ENCODE results near the gene ZBTB46. TPM values are rescaled to one million over a fixed set of nuclear protein-coding genes. Genes with fewer than 3 reads are reported as not detected.

The ZBTB46 gene
- total RNA-seq, 1 experiment from 2014 or later = 27.1 TPM

GRCh38 chr20:63783970-63784369 lies 47.1 kb downstream of the ZBTB46 start:
- H3K27me3 Mint-ChIP-seq (ENCODE audit: low read depth) = no peaks in the 10 kb centered on the region; the same call in 1 of the 2 replicates
- H2AFZ ChIP-seq (ENCODE audit: low read length) = no peak overlapping the region
- H3K9ac ChIP-seq (ENCODE audit: extremely low read depth, insufficient read length, low read length) = no peak overlapping the region
- H3K4me3 Mint-ChIP-seq = no peak overlapping the region
- no peaks in the 10 kb centered on the region for H3K23me2 ChIP-seq (ENCODE audit: insufficient read length, low read depth, low read length, poor library complexity, severe bottlenecking)
- H3K36me3 Mint-ChIP-seq (ENCODE audit: insufficient read depth in 1 of 3, low read depth in 3 of 3) = peaks cover 0 to 15% (median 4%) of the 10 kb centered on the region in 3 experiments; a peak in 3 of 7 replicates
- H4K8ac ChIP-seq (replicated peaks; ENCODE audit: insufficient read length, low read depth, low read length) = no peak overlapping the region
- H2BK20ac ChIP-seq (ENCODE audit: low read depth, low read length, poor library complexity, severe bottlenecking) = no peak overlapping the region
- WGBS (ENCODE audit: extremely low coverage, insufficient read length, low lambda C conversion rate) = no CpG with 5 or more reads among the region's 16 CpGs
- no peak overlapping the region for H2BK12ac ChIP-seq (ENCODE audit: insufficient read length, low read depth, low read length)
- no peaks in the 10 kb centered on the region for H3K27me3 ChIP-seq (ENCODE audit: insufficient read depth, low read length)
- H3K56ac ChIP-seq (ENCODE audit: insufficient read length, low read depth, low read length) = no peak overlapping the region
- TF ChIP-seq, protein P1, sequence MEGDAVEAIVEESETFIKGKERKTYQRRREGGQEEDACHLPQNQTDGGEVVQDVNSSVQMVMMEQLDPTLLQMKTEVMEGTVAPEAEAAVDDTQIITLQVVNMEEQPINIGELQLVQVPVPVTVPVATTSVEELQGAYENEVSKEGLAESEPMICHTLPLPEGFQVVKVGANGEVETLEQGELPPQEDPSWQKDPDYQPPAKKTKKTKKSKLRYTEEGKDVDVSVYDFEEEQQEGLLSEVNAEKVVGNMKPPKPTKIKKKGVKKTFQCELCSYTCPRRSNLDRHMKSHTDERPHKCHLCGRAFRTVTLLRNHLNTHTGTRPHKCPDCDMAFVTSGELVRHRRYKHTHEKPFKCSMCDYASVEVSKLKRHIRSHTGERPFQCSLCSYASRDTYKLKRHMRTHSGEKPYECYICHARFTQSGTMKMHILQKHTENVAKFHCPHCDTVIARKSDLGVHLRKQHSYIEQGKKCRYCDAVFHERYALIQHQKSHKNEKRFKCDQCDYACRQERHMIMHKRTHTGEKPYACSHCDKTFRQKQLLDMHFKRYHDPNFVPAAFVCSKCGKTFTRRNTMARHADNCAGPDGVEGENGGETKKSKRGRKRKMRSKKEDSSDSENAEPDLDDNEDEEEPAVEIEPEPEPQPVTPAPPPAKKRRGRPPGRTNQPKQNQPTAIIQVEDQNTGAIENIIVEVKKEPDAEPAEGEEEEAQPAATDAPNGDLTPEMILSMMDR (conservative IDR thresholded peaks at IDR 0.05) = no peak
- H3K4me1 Mint-ChIP-seq = peaks cover 2 to 5% of the 10 kb centered on the region in 2 experiments; a peak in 2 of 4 replicates
- peaks cover 5% of the 10 kb centered on the region for H3K79me1 ChIP-seq (ENCODE audit: insufficient read depth, low read depth, low read length, poor library complexity, severe bottlenecking)
- H3K4me2 ChIP-seq (ENCODE audit: insufficient read depth, insufficient read length, low read length) = no peak overlapping the region
- no peak overlapping the region for H4K5ac ChIP-seq (ENCODE audit: insufficient read length, low read depth, low read length)
- no peak overlapping the region for H3K27ac ChIP-seq (ENCODE audit: insufficient read length, low read depth, low read length)
- no peak overlapping the region for H2BK5ac ChIP-seq (ENCODE audit: insufficient read length, low read length)
- H3K9me3 Mint-ChIP-seq = no peaks in the 10 kb centered on the region
- H3K79me2 ChIP-seq (ENCODE audit: insufficient read depth, low read length) = no peaks in the 10 kb centered on the region
- no peak overlapping the region for H3K18ac ChIP-seq (ENCODE audit: insufficient read length, low read depth, low read length)
- H2BK120ac ChIP-seq (ENCODE audit: low read depth, low read length, poor library complexity, severe bottlenecking) = no peak overlapping the region
- no peak overlapping the region for H3K14ac ChIP-seq (ENCODE audit: insufficient read depth, low read length)
- no peak overlapping the region for H3T11ph ChIP-seq (ENCODE audit: low read length)
- no peaks in the 10 kb centered on the region for H3K9me3 ChIP-seq (ENCODE audit: control insufficient read depth, low read depth, low read length)
- no peaks in the 10 kb centered on the region for H4K20me1 ChIP-seq (ENCODE audit: control insufficient read depth, insufficient read depth, insufficient read length)
- H2AK5ac ChIP-seq (ENCODE audit: insufficient read length, low read length) = no peak overlapping the region
- no peaks in the 10 kb centered on the region for H3K4me1 ChIP-seq (ENCODE audit: insufficient read depth, low read length)
- no peak overlapping the region for H3K4ac ChIP-seq (ENCODE audit: low read depth, low read length)
- H3K23ac ChIP-seq (ENCODE audit: insufficient read length, low read depth, low read length) = no peak overlapping the region
- no peak for DNase-seq
- H3K27ac Mint-ChIP-seq = peak overlapping the region in 2 of 3 experiments; percentile 36 to 90; a peak in 2 of 7 replicates
- no peak overlapping the region for H4K91ac ChIP-seq (ENCODE audit: insufficient read length, low read depth, low read length)
- no peak overlapping the region for H2BK15ac ChIP-seq (ENCODE audit: low read depth, low read length)
